Natural killer cell treated with Interleukin-12 subunit alpha and Interleukin-12 subunit beta and Interleukin-15 and Interleukin-18, amount 100 ng/mL, for 72 hours (primary cell): ENCODE measurements around the gene HCRTR1. TPM values are rescaled to one million over a fixed set of nuclear protein-coding genes. Genes with fewer than 3 reads are reported as not detected.

Experiments used
- ATAC-seq, 2 donors: fragments of 150-1000 bp; cut with Tn5 transposase in 1 of 2; sonication (Bioruptor Pico), chemical (Tn5 transposase) in 1 of 2; 2 replicates each; pipeline ENCODE4 v1.10.0; 2021
- DNase-seq: peaks from one replicate; pipeline ENCODE4 v3.0.0; 2022; ENCODE audit warnings: low spot score
- H3K27ac Mint-ChIP-seq, 2 donors: 1 replicate in 1 of 2; 2 replicates in 1 of 2; pipeline ENCODE4 v1.8.0; 2022; ENCODE audit warnings: mixed read lengths in 2 of 2, mild to moderate bottlenecking in 1 of 2, moderate library complexity in 1 of 2
- H3K27me3 Mint-ChIP-seq, 2 donors: 1 replicate in 1 of 2; 2 replicates in 1 of 2; pipeline ENCODE4 v1.8.0; 2022; ENCODE audit warnings: mixed read lengths in 2 of 2
- H3K36me3 Mint-ChIP-seq: one replicate; pipeline ENCODE4 v1.8.0; 2022; ENCODE audit warnings: mixed read lengths
- H3K4me1 Mint-ChIP-seq, 2 donors: 1 replicate in 1 of 2; 2 replicates in 1 of 2; pipeline ENCODE4 v1.8.0; 2022; ENCODE audit warnings: low read depth in 2 of 2, mixed read lengths in 2 of 2, mild to moderate bottlenecking in 1 of 2
- H3K4me3 Mint-ChIP-seq: one replicate; pipeline ENCODE4 v1.8.0; 2022; ENCODE audit warnings: mixed read lengths
- H3K9me3 Mint-ChIP-seq: 2 replicates; pipeline ENCODE4 v1.8.0; 2022; ENCODE audit warnings: mixed read lengths
- total RNA-seq, 2 donors: library from RNA; stranded (reverse); gene quantifications; one replicate each; pipeline ENCODE4 v1.2.3, GENCODE V29; 2022

Gene HCRTR1
- total RNA-seq, 2 donors from 2014 or later = not detected

- DNase-seq = no peak
- no peaks in the 10 kb centered on the region for H3K9me3 Mint-ChIP-seq
- no peak for ATAC-seq
- no peaks in the 10 kb centered on the region for H3K36me3 Mint-ChIP-seq
- peaks cover 21 to 27% of the 10 kb centered on the region in 2 donors for H3K27me3 Mint-ChIP-seq
- no peak overlapping the region for H3K27ac Mint-ChIP-seq
- H3K4me3 Mint-ChIP-seq = no peak overlapping the region
- H3K4me1 Mint-ChIP-seq = peaks cover 13 to 15% of the 10 kb centered on the region in 2 donors
These were observed 53.7 kb downstream of the HCRTR1 start for GRCh38 chr1:31671147-31671546.

- H3K27ac Mint-ChIP-seq = no peak overlapping the region
- H3K9me3 Mint-ChIP-seq = no peaks in the 10 kb centered on the region
- H3K4me1 Mint-ChIP-seq = peaks cover 12 to 13% of the 10 kb centered on the region in 2 donors
- DNase-seq = no peak
- H3K4me3 Mint-ChIP-seq = no peak overlapping the region
- no peaks in the 10 kb centered on the region for H3K36me3 Mint-ChIP-seq
- peaks cover 21 to 27% of the 10 kb centered on the region in 2 donors for H3K27me3 Mint-ChIP-seq
- ATAC-seq = no peak
These were observed 54.2 kb downstream of the HCRTR1 start for GRCh38 chr1:31671561-31672201.

- H3K27ac Mint-ChIP-seq = no peak overlapping the region
- H3K4me3 Mint-ChIP-seq = no peak overlapping the region
- no peaks in the 10 kb centered on the region for H3K9me3 Mint-ChIP-seq
- DNase-seq (no peak), ATAC-seq (no peak)
- no peaks in the 10 kb centered on the region for H3K36me3 Mint-ChIP-seq
- peaks cover 12 to 13% of the 10 kb centered on the region in 2 donors for H3K4me1 Mint-ChIP-seq
- H3K27me3 Mint-ChIP-seq = peaks cover 24 to 32% of the 10 kb centered on the region in 2 donors
These were observed 55.5 kb downstream of the HCRTR1 start for GRCh38 chr1:31672986-31673385.

- H3K4me1 Mint-ChIP-seq = peaks cover 12 to 13% of the 10 kb centered on the region in 2 donors
These were observed 55.9 kb downstream of the HCRTR1 start for GRCh38 chr1:31673433-31673832.

GRCh38 chr1:31674626-31675025 lies 57.1 kb downstream of the HCRTR1 start:
- ATAC-seq = no peak
- Mint-ChIP-seq H3K4me3 (no peak overlapping the region), H3K27ac (no peak overlapping the region), H3K27me3 (peaks cover 15 to 26% of the 10 kb centered on the region in 2 donors), H3K36me3 (no peaks in the 10 kb centered on the region), H3K9me3 (no peaks in the 10 kb centered on the region), H3K4me1 (peaks cover 8 to 9% of the 10 kb centered on the region in 2 donors)
- DNase-seq = no peak

More at GRCh38 chr1:31673433-31673832, 55.9 kb downstream of the HCRTR1 start:
- Mint-ChIP-seq H3K9me3 (no peaks in the 10 kb centered on the region), H3K4me3 (no peak overlapping the region), H3K36me3 (no peaks in the 10 kb centered on the region), H3K27ac (no peak overlapping the region), H3K27me3 (peaks cover 24 to 32% of the 10 kb centered on the region in 2 donors)
- ATAC-seq = no peak
- DNase-seq = no peak

GRCh38 chr1:31675161-31675560 lies 57.7 kb downstream of the HCRTR1 start:
- Mint-ChIP-seq H3K27ac (no peak overlapping the region), H3K36me3 (no peaks in the 10 kb centered on the region), H3K4me3 (no peak overlapping the region), H3K9me3 (no peaks in the 10 kb centered on the region), H3K4me1 (peaks cover 3 to 5% of the 10 kb centered on the region in 2 donors), H3K27me3 (peaks cover 12 to 21% of the 10 kb centered on the region in 2 donors)
- DNase-seq = no peak
- ATAC-seq = no peak

- no peaks in the 10 kb centered on the region for H3K9me3 Mint-ChIP-seq
- H3K4me3 Mint-ChIP-seq = no peak overlapping the region
- DNase-seq (no peak), ATAC-seq (no peak)
- no peak overlapping the region for H3K27ac Mint-ChIP-seq
- H3K36me3 Mint-ChIP-seq = no peaks in the 10 kb centered on the region
- H3K4me1 Mint-ChIP-seq = peaks cover 0 to 3% of the 10 kb centered on the region in 2 donors
- H3K27me3 Mint-ChIP-seq = peaks cover 10 to 15% of the 10 kb centered on the region in 2 donors
These were observed 58.3 kb downstream of the HCRTR1 start for GRCh38 chr1:31675756-31676155.

Other genes with a start within 250 kb of the HCRTR1 start
- gene FABP3, start 244.6 kb upstream of the HCRTR1 start, total RNA-seq = not detected
- under 1 TPM; 0.19 to 0.56 TPM for gene SERINC2, start 204.5 kb upstream of the HCRTR1 start, total RNA-seq
- not detected for gene TINAGL1, start 41.2 kb upstream of the HCRTR1 start, total RNA-seq
- gene PEF1, start 27.2 kb downstream of the HCRTR1 start, total RNA-seq = 10 to 100 TPM; 45.5 to 55.9 TPM
- gene COL16A1, start 86.3 kb downstream of the HCRTR1 start, total RNA-seq = 1 to 10 TPM in 1 of 2 donors, under 1 TPM in 1; 0.73 to 1.6 TPM
- 1 to 10 TPM in 1 of 2 donors, not detected in 1; 1.2 TPM for gene ADGRB2, start 146.7 kb downstream of the HCRTR1 start, total RNA-seq
- gene SPOCD1, start 198.3 kb downstream of the HCRTR1 start, total RNA-seq = not detected